RWPE2 (cell line): Measurements from ENCODE around the gene TP53TG5.

Experiments
- ATAC-seq: fragments of 200-7000 bp; cut with Tn5 transposase; 3 replicates; pipeline ENCODE4 v1.9.1; 2021; ENCODE audit warnings: low read depth
- DNase-seq: peaks from one replicate; pipeline ENCODE4 v3.0.0-alpha.2; 2020; ENCODE audit warnings: low spot score
- H3K27ac ChIP-seq: fragments of 450-650 bp; 2 replicates; pipeline ENCODE4 v1.5.1; 2017; ENCODE audit warnings: mild to moderate bottlenecking; ENCODE audit not compliant: poor library complexity, severe bottlenecking
- H3K27me3 ChIP-seq: fragments of 250-450 bp; sonication (Bioruptor Pico); 2 replicates; pipeline ENCODE4 v1.5.1; 2021; ENCODE audit warnings: mild to moderate bottlenecking, moderate library complexity; ENCODE audit not compliant: insufficient read depth, poor library complexity, severe bottlenecking
- H3K36me3 ChIP-seq: fragments of 250-450 bp; sonication (Bioruptor Pico); 2 replicates; pipeline ENCODE4 v1.5.1; 2020; ENCODE audit warnings: low read depth, mild to moderate bottlenecking, moderate library complexity
- H3K4me1 ChIP-seq: fragments of 250-450 bp; sonication (Bioruptor Pico); 2 replicates; pipeline ENCODE4 v1.5.1; 2021; ENCODE audit warnings: mild to moderate bottlenecking, moderate library complexity; ENCODE audit not compliant: insufficient read depth, poor library complexity, severe bottlenecking
- H3K4me3 ChIP-seq: fragments of 250-450 bp; sonication (Bioruptor Pico); 2 replicates; pipeline ENCODE4 v1.5.1; 2021; ENCODE audit warnings: mild to moderate bottlenecking, moderate library complexity; ENCODE audit not compliant: severe bottlenecking
- H3K9me3 ChIP-seq: fragments of 250-450 bp; sonication (Bioruptor Pico); 2 replicates; pipeline ENCODE4 v1.5.1; 2021; ENCODE audit warnings: mild to moderate bottlenecking, moderate library complexity; ENCODE audit not compliant: severe bottlenecking
- CTCF ChIP-seq: fragments of 450-650 bp; IDR thresholded peaks from one replicate; pipeline ENCODE4 v1.5.1; 2017; ENCODE audit warnings: mild to moderate bottlenecking, moderate library complexity; ENCODE audit not compliant: poor library complexity, severe bottlenecking

The TP53TG5 gene

DNA sequence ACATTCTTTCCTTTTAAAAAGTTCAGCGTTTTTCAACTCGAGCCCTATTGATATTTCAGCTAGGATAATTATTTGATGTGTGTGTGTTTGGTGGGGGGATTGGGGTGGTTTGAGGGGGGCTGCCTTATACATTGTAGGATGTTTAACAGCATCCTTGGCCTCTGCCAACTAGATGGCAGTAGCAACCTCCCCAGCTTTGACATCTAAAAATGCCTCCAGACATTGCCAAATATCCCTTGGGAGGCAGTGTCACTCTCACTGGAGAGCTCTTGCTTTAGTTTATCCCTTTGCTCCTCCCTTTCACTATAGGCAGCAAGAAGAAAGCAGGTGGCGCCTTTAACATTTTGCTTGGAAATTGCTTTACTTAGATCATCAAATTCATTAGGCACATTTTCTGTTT lies 14.6 kb upstream of the TP53TG5 start:
- H3K27ac ChIP-seq, result no peak overlapping the region
- H3K27me3 ChIP-seq, result no peaks in the 10 kb centered on the region
- ATAC-seq, result peak; percentile 50; the same call in 2 of the 3 replicates
- no peak for DNase-seq
- H3K36me3 ChIP-seq, result no peaks in the 10 kb centered on the region
- no peaks in the 10 kb centered on the region for H3K4me1 ChIP-seq
- no peak overlapping the region for H3K4me3 ChIP-seq
- peak; percentile 67 for TF ChIP-seq CTCF
- H3K9me3 ChIP-seq, result no peaks in the 10 kb centered on the region

DNA sequence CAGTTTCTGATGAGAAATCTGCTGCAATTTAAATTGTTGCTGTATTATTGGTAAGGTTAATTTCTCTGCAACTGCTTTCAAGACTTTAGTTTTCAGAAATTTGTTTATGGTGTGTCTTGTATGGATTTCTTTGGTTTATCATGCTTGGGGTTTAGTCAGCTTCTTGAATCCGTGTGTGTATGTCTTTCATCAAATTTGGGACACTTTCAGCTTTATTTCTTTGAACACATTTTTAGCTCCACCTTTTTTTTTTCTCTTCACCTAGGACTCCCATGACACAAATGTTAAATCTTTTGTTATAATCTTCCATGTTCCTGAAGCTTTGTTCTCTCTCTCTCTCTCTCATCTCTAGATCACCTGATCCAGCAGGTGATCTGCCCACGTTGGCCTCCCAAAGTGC lies 13.4 kb upstream of the TP53TG5 start:
- ATAC-seq (no peak), DNase-seq (no peak)
- no peak for TF ChIP-seq CTCF
- Histone ChIP-seq H3K36me3 (no peaks in the 10 kb centered on the region), H3K4me1 (no peaks in the 10 kb centered on the region), H3K27ac (no peak overlapping the region), H3K27me3 (no peaks in the 10 kb centered on the region), H3K9me3 (no peaks in the 10 kb centered on the region), H3K4me3 (no peak overlapping the region)

DNA sequence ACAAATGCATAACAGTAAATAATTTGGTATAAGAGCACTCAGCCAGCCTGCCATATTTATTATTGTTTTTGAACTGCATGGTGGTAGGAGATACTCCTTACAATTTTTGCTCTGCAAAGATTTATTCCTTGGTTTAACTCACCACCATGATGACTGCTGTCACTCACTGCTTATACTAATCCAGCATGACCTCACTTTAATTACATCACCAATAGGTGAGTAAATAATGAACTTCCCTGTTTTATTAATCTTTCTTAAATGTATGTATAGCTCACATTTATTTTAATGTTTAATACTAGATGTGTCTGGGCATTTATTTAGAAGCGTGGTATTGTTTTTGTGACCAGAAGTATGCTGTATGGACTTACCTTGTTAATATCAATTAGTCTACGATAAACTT lies 12.8 kb upstream of the TP53TG5 start:
- Histone ChIP-seq H3K4me1 (no peaks in the 10 kb centered on the region), H3K9me3 (no peaks in the 10 kb centered on the region), H3K36me3 (no peaks in the 10 kb centered on the region), H3K27ac (no peak overlapping the region), H3K27me3 (no peaks in the 10 kb centered on the region), H3K4me3 (no peak overlapping the region)
- no peak for ATAC-seq
- no peak for TF ChIP-seq CTCF
- DNase-seq, result no peak

GRCh38 chr20:45387274-45387673 lies 9.1 kb upstream of the TP53TG5 start:
- Histone ChIP-seq H3K4me3 (no peak overlapping the region), H3K9me3 (no peaks in the 10 kb centered on the region), H3K27ac (no peak overlapping the region), H3K36me3 (no peaks in the 10 kb centered on the region), H3K4me1 (peaks cover 3% of the 10 kb centered on the region), H3K27me3 (no peaks in the 10 kb centered on the region)
- no peak for TF ChIP-seq CTCF
- DNase-seq (no peak), ATAC-seq (no peak)

DNA sequence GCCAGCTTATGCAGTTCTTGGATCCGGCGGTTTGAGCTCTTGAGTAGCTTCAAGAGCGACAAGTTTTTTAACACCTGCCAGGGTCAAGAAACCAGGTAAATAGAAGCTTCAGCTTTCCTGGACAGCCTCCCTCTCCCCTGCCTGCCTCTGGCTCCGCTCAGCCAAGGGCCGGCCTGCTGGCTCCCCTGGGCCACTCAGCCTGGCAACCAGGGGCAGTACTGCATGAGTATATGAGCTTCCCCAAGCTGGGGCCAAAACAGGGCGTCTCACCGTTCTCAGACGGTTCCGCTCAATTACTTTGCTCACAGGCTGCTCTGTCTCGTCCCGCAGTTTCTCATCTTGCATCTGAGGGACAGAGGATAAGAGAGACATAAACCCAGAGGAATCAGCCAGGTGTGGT lies 856 bp downstream of the TP53TG5 start:
- Histone ChIP-seq H3K27ac (no peak overlapping the region), H3K9me3 (no peaks in the 10 kb centered on the region), H3K36me3 (no peaks in the 10 kb centered on the region), H3K4me1 (no peaks in the 10 kb centered on the region), H3K27me3 (no peaks in the 10 kb centered on the region), H3K4me3 (no peak overlapping the region)
- TF ChIP-seq CTCF, result no peak
- ATAC-seq (no peak), DNase-seq (no peak)
